ENCODE measurements around the gene NR1H4. TPM values are rescaled to one million over a fixed set of nuclear protein-coding genes. Genes with fewer than 3 reads are reported as not detected.

NR1H4 gene
- total RNA-seq, 4 donors from 2014 or later, result not detected

DNA sequence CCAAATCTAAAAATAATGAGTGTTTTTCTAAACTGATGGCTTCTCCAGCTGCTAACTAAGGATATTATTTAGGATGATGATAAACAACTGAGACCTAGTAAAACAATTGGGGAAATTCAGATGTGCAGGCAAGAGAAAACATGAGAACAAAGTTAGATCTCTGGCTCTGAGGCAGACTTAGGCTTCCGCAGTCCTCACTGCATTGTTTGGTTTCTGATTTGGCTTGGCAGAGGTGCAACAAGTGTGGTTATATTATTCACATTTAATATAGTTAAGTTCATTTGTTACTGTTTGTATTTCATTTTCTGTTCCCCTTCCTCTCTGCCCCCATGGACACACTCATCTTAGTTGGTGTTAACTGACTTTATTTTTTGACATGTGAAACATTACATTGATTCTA lies 30.2 kb upstream of the NR1H4 start:
- Histone ChIP-seq H3K9me3 (no peaks in the 10 kb centered on the region), H3K4me3 (no peak overlapping the region), H3K4me1 (peaks cover 0 to 5% (median 0%) of the 10 kb centered on the region in 3 donors), H3K27ac (no peak overlapping the region), H3K27me3 (no peaks in the 10 kb centered on the region), H3K36me3 (no peaks in the 10 kb centered on the region)
- 38 to 58% methylated on average over 1 of the region's 1 CpG for WGBS, 2 donors (ENCODE audit: low coverage in 1 of 2)
- TF ChIP-seq POLR2AphosphoS5 (IDR thresholded peaks at IDR 0.05) (no peak), POLR2A (IDR thresholded peaks at IDR 0.05) (no peak), EP300 (IDR thresholded peaks at IDR 0.05) (no peak)
- TF ChIP-seq, protein P1, sequence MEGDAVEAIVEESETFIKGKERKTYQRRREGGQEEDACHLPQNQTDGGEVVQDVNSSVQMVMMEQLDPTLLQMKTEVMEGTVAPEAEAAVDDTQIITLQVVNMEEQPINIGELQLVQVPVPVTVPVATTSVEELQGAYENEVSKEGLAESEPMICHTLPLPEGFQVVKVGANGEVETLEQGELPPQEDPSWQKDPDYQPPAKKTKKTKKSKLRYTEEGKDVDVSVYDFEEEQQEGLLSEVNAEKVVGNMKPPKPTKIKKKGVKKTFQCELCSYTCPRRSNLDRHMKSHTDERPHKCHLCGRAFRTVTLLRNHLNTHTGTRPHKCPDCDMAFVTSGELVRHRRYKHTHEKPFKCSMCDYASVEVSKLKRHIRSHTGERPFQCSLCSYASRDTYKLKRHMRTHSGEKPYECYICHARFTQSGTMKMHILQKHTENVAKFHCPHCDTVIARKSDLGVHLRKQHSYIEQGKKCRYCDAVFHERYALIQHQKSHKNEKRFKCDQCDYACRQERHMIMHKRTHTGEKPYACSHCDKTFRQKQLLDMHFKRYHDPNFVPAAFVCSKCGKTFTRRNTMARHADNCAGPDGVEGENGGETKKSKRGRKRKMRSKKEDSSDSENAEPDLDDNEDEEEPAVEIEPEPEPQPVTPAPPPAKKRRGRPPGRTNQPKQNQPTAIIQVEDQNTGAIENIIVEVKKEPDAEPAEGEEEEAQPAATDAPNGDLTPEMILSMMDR (IDR thresholded peaks at IDR 0.05), result no peak
- ATAC-seq, result no peak

DNA sequence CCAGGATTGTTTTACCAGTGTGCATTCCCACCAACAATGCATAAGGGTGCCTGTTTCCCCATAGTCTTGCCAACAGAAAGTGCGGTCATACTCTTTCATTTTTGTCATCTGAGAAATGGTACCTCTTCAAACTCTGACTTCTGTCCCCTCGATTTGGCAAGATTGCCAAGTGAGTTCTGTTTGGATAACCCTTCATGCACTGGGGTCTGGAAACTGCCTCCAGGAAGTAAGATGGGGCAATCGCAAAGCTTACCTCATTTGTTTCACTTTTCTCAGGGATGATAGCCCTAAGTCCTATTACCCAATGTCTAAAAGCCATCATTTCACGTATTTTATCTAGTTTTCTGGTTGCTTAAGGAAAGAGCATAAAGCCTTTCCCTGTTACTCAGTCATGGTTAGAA lies 28.6 kb upstream of the NR1H4 start:
- H3K36me3 ChIP-seq, result no peaks in the 10 kb centered on the region
- no peaks in the 10 kb centered on the region for H3K9me3 ChIP-seq
- no peaks in the 10 kb centered on the region for H3K27me3 ChIP-seq
- H3K27ac ChIP-seq, result no peak overlapping the region
- peaks cover 0 to 5% (median 0%) of the 10 kb centered on the region in 3 donors for H3K4me1 ChIP-seq
- H3K4me3 ChIP-seq, result no peak overlapping the region
- TF ChIP-seq, protein P1 (IDR thresholded peaks at IDR 0.05), result no peak
- TF ChIP-seq POLR2AphosphoS5 (IDR thresholded peaks at IDR 0.05) (no peak), POLR2A (IDR thresholded peaks at IDR 0.05) (no peak), EP300 (IDR thresholded peaks at IDR 0.05) (no peak)
- ATAC-seq, result no peak
- 81 to 95% methylated on average over 3 to 4 of the region's 4 CpGs for WGBS, 2 donors (ENCODE audit: low coverage in 1 of 2)

DNA sequence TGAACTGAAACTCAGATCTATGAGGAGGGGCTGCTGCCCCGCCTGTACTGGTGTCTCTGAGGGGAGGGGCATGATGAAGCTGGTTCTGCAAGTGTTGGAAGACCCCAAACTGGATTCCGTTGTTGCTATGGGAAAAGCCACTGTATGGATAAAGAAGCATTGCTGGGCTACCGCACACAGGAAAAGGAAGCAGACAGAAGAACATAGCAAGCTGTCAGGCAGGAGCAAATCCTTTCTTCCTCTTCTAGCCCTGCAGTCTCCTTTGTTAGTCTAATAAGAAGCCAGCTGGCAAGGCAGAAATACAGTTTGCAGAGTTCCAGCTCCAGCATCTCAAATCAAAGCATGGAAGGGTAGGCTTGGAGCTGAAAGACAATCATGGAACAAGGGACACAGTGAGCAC lies 26.3 kb upstream of the NR1H4 start:
- no peak for TF ChIP-seq POLR2AphosphoS5 (IDR thresholded peaks at IDR 0.05)
- no peak for TF ChIP-seq POLR2A (IDR thresholded peaks at IDR 0.05)
- TF ChIP-seq, protein P1 (IDR thresholded peaks at IDR 0.05), result no peak
- TF ChIP-seq EP300 (IDR thresholded peaks at IDR 0.05), result no peak
- 17 to 29% methylated on average over 3 of the region's 3 CpGs for whole genome bisulfite sequencing, 2 donors (ENCODE audit: low coverage in 1 of 2)
- Histone ChIP-seq H3K4me3 (no peak overlapping the region), H3K9me3 (no peaks in the 10 kb centered on the region), H3K27ac (no peak overlapping the region), H3K27me3 (no peaks in the 10 kb centered on the region), H3K36me3 (no peaks in the 10 kb centered on the region), H3K4me1 (peaks cover 0 to 5% (median 0%) of the 10 kb centered on the region in 3 donors)
- ATAC-seq, result no peak

DNA sequence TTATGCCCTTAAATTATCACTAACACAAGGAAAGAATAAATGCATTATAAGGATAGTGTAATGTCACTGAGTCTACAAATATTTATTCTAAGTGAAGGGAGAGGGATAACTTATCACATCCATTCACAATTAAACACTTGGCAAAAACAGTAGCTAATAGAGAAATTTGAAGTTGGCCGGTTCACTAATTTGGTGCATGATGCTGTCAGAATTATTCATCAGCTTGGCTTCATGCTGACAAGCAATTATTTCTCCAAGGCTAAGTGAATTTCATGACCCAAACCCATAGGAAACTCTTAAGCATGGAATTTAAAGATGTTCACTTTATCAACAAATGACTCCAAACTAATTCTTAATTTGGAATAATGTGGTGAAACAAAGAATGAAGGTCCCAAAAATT lies 25.0 kb upstream of the NR1H4 start:
- H3K9me3 ChIP-seq, result no peaks in the 10 kb centered on the region
- WGBS, 2 donors (ENCODE audit: low coverage in 1 of 2), result 8 to 43% methylated on average over 1 of the region's 1 CpG
- H3K4me3 ChIP-seq, result no peak overlapping the region
- TF ChIP-seq, protein P1 (IDR thresholded peaks at IDR 0.05), result no peak
- no peak for TF ChIP-seq EP300 (IDR thresholded peaks at IDR 0.05)
- no peaks in the 10 kb centered on the region for H3K36me3 ChIP-seq
- H3K27me3 ChIP-seq, result no peaks in the 10 kb centered on the region
- no peak for ATAC-seq
- no peak overlapping the region for H3K27ac ChIP-seq
- H3K4me1 ChIP-seq, result peaks cover 0 to 10% (median 0%) of the 10 kb centered on the region in 3 donors

DNA sequence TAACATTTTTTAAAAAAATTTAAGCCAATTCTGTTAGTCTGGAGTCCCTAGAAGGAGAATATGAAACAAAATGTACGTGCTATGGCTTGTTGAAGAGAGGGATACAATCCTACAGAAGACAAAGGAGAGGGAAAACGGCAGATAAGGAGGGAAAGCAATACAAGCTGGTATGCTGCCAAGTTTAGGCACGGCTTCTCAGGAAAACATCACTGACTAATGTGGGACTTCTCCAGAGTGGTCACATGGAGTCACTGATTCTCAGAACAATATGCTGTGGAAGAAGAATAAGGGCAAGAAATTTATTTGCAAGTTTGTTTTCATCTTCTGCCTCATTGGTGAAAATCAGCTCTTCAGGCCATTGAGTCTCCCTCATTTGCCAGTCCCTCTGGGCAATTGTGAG lies 22.9 kb upstream of the NR1H4 start:
- no peaks in the 10 kb centered on the region for H3K36me3 ChIP-seq
- H3K4me3 ChIP-seq, result no peak overlapping the region
- TF ChIP-seq EP300 (IDR thresholded peaks at IDR 0.05), result no peak
- no peak for TF ChIP-seq POLR2A (IDR thresholded peaks at IDR 0.05)
- TF ChIP-seq POLR2AphosphoS5 (IDR thresholded peaks at IDR 0.05), result no peak
- TF ChIP-seq, protein P1 (IDR thresholded peaks at IDR 0.05), result no peak
- peaks cover 0 to 19% (median 3%) of the 10 kb centered on the region in 3 donors for H3K4me1 ChIP-seq
- ATAC-seq, result no peak
- WGBS, 2 donors (ENCODE audit: low coverage in 1 of 2), result 51 to 56% methylated on average over 3 of the region's 3 CpGs
- H3K9me3 ChIP-seq, result no peaks in the 10 kb centered on the region
- no peak overlapping the region for H3K27ac ChIP-seq
- no peaks in the 10 kb centered on the region for H3K27me3 ChIP-seq
